Epithelial cell of esophagus (primary cell): Measurements from ENCODE around the gene LINGO3.
A peak's percentile ranks its signal among the peaks of the same experiment; 100 is the strongest.

Source experiments
- DNase-seq: peaks from one replicate; pipeline ENCODE4 v3.0.0; 2010; ENCODE audit warnings: low read depth
- H3K4me3 ChIP-seq: 2 replicates; pipeline ENCODE4 v1.5.1; 2011; ENCODE audit warnings: mild to moderate bottlenecking, low read length, control low read depth
- TF ChIP-seq, protein P1 (sequence below): IDR thresholded peaks from 2 replicates; pipeline ENCODE4 v1.5.1; 2011; ENCODE audit warnings: low read depth, mild to moderate bottlenecking, low read length, control low read depth, inconsistent platforms; ENCODE audit not compliant: insufficient read depth; ENCODE audit errors: missing control alignments

LINGO3 gene

DNA sequence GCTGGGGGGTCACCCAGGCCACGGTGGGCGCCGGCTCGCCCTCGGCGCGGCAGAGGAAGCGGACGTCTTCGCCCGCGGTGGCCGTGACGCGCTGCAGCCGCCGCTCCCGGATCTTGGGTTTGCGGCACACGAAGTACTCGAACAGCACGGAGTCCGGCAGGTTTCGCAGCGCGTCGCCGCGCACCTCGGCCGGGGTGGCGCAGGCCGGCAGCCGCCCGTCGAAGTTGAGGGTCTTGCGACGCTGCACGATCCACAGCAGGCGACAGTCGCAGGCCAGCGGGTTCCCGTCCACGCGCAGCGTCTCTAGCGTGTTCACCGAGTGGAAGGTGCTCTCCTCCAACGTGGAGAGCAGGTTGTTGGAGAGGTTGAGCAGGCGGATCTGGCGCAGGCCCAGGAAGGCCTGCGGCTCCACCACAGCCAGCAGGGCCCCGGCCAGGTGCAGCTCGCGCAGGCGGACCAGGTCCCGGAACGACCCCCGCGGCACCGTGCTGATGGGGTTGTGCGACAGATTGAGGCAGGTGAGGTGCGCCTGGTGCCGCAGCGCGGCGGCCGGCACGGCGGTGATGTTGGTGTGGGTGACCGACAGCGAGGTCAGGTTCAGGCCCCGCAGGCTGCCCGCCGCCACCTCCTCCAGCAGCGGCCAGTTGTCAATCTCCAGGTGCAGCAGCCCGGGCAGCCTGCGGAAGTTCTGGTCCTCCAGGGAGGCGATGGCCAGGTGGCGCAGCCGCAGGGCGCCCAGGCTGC lies 17.3 kb downstream of the LINGO3 start:
- DNase-seq: peak; percentile 29
- no peak overlapping the region for H3K4me3 ChIP-seq
- TF ChIP-seq, protein P1, sequence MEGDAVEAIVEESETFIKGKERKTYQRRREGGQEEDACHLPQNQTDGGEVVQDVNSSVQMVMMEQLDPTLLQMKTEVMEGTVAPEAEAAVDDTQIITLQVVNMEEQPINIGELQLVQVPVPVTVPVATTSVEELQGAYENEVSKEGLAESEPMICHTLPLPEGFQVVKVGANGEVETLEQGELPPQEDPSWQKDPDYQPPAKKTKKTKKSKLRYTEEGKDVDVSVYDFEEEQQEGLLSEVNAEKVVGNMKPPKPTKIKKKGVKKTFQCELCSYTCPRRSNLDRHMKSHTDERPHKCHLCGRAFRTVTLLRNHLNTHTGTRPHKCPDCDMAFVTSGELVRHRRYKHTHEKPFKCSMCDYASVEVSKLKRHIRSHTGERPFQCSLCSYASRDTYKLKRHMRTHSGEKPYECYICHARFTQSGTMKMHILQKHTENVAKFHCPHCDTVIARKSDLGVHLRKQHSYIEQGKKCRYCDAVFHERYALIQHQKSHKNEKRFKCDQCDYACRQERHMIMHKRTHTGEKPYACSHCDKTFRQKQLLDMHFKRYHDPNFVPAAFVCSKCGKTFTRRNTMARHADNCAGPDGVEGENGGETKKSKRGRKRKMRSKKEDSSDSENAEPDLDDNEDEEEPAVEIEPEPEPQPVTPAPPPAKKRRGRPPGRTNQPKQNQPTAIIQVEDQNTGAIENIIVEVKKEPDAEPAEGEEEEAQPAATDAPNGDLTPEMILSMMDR: no peak

DNA sequence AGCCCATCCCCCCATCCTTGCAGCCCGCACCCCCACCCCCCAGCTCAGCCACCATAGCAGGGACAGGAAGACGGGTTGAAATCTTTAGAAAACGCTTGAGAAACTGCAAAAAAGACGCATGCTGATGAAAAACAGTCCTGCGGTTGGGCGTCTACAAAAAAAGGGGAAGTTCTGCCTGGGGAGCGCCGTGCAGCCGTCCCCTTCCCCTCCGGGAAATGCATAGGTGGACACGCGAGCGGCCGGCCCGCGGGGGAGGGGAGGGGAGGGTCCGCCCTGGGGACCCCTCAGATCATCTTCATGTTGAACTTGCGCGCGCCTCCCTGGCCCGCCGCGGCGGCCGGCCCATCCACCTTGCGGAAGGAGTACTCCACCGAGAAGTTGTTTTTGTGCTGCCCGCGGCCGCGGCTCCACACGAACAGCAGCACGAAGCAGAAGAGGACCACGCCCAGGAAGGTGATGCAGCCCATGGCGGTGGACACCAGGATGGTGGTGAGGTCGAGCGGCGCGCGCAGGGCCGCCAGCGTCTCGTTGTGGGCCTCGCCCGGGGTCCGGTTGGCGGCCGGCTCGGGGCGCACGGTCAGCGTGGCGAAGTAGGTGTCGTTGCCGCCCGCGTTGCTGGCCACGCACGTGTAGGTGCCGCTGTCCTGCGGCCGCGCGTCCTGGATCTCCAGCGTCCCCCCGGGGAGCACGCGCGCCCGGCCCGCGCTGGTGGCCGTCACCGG lies 18.1 kb downstream of the LINGO3 start:
- no peak overlapping the region for H3K4me3 ChIP-seq
- TF ChIP-seq, protein P1: no peak
- peak; percentile 43 for DNase-seq

DNA sequence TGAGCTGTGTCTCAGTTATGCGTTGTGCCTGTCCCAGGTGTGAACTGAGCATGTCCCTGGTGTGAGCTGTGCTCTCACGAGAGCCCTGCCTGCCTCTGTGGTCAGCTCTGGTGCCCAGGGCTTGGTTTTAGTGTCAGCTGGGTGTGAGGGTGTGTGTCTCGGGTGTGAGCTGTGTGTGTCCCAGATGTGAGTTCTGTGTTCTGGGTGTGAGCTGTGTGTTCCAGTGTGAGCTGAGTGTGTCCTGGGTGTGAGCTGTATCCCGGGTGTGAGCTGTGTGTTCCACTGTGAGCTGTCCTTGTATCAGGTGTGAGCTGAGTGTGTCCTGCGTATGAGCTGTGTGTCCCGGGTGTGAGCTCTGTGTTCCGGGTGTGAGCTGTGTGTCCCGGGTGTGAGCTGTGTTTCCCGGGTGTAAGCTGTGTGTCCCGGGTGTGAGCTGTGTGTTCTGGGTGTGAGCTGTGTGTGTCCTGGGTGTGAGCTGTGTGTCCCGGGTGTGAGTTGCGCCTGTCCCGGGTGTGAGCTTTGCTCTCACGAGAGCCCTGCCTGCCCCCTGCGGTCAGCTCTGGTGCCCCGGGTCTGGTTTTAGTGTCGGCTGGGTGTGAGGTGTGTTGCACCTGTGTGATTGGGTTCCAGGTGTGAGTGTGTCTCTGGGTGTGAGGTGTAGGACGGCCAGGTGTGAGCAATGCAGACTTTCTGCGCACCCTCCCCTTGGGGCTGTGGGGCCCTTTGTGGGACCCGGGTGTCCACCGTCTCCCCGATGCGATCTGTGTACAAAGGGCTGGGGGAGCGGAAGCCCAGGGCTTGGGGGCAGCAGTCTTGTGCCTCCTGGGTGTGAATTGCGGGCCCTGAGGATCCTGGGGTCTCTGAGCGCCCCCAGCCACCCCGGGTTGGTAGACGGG lies 18.9 kb downstream of the LINGO3 start:
- TF ChIP-seq, protein P1: no peak
- no peak for DNase-seq
- H3K4me3 ChIP-seq: no peak overlapping the region

- no peak for DNase-seq
- H3K4me3 ChIP-seq: no peak overlapping the region
- TF ChIP-seq, protein P1: no peak
Observed at GRCh38 chr19:2288338-2288817, 19.6 kb downstream of the LINGO3 start.

DNA sequence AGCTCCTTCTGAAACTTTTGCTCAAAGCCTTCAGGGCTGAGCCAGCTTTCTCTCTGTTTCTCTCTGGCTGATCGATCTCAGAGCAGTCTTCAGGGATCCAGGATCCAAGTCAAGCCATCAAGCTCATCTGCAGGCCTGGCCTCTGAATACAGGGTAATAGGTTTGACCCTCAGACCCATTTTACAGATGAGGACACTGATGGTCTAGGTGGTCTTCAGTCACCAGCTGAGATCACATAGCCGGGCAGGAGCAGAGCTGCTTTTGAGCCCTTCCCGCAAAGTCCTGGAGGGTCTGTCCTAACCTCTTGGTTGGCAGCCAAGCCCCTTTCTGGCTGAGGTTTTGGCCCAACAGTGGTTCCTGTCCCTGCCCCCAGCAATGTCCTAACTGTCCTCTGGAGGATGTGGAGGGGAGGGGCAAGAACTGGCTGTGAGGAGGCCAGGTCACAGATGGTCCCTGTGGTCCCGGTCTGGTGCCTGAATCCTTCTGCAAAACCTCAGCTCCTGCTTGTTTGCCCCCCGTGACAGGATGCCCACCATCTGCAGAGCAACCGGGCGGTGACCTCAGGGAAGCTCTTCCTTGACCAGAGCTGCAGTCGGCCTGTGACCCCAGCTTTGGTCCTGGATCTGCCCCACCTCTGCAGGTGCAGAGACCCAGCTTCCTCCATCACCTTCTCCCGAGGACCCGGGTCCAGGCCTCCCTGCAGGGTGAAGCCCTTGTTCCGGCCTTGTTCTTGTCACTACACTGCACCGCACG lies 20.2 kb downstream of the LINGO3 start:
- no peak for DNase-seq
- TF ChIP-seq, protein P1: no peak
- no peak overlapping the region for H3K4me3 ChIP-seq
